Ovary (tissue), 9 donors: ENCODE results near the gene CFAP141. TPM values are rescaled to one million over a fixed set of nuclear protein-coding genes. Genes with fewer than 3 reads are reported as not detected.
A peak's percentile ranks its signal among the peaks of the same experiment; 100 is the strongest.

ENCODE experiments used
- DNase-seq, 5 donors: peaks; one replicate each; pipeline ENCODE4 v3.0.0-alpha.2; 2019 to 2020
- H3K27ac ChIP-seq, 2 donors: fragments of 200-600 bp; one replicate each; pipeline versions ENCODE4 v1.5.1 to v1.8.0; 2019 to 2022
- H3K27me3 ChIP-seq: fragments of 200-600 bp; one replicate; pipeline ENCODE4 v1.8.0; 2022
- H3K36me3 ChIP-seq: fragments of 200-600 bp; sonication (generic); one replicate; pipeline ENCODE4 v1.5.1; 2019
- H3K4me1 ChIP-seq: one replicate; pipeline ENCODE4 v1.8.1; 2013; ENCODE audit warnings: mild to moderate bottlenecking, moderate library complexity; ENCODE audit not compliant: insufficient read depth
- H3K4me3 ChIP-seq: fragments of 200-600 bp; sonication (generic); one replicate; pipeline ENCODE4 v1.5.1; 2017
- H3K9me3 ChIP-seq, 2 donors: fragments of 200-600 bp in 1 of 2; sonication (generic) in 1 of 2; one replicate each; pipeline versions ENCODE4 v1.5.1 to v1.8.1; 2013 to 2019; ENCODE audit warnings: mild to moderate bottlenecking in 1 of 2, moderate library complexity in 1 of 2
- CTCF ChIP-seq, 3 donors: fragments of 450-650 bp in 2 of 3; fragments of 200-600 bp in 1 of 3; IDR thresholded peaks; one replicate each; pipeline versions ENCODE4 v1.5.1 to v1.8.0; 2016 to 2022; ENCODE audit warnings: antibody characterized with exemption in 3 of 3, mild to moderate bottlenecking in 1 of 3
- EP300 ChIP-seq: sonication (generic); formaldehyde crosslinking; IDR thresholded peaks from one replicate; pipeline ENCODE4 v1.6.1; 2017; ENCODE audit warnings: antibody characterized with exemption
- POLR2A ChIP-seq: fragments of 450-650 bp; IDR thresholded peaks from one replicate; pipeline ENCODE4 v1.6.1; 2017; ENCODE audit warnings: antibody characterized with exemption, mild to moderate bottlenecking, moderate library complexity
- WGBS, 3 donors: extraction: QIAGEN DNeasy Blood & Tissue Kit in 1 of 3; methylation state at CpG; one replicate each; pipeline versions ENCODE4 v1.1.5 to v1.1.7; 2013 to 2017; 5-methylcytosine and 5-hydroxymethylcytosine counted together
- intact Hi-C, 4 donors: fragments of 100-400 bp; cut with DNase I; formaldehyde crosslinking; loops; one replicate each; pipeline versions ENCODE4 v1.11.0 to v1.15.1; 2022 to 2023
- polyA plus RNA-seq, 2 donors: library from polyadenylated mRNA; stranded (reverse); fragments of 200-250 nt in 1 of 2; fragments of 350-450 nt in 1 of 2; fragmentation: Illumina TruSeq in 1 of 2; extraction: RNeasy Lipid Tissue Mini Kit (QIAGEN cat#74804) in 1 of 2; gene quantifications; one replicate each; pipeline ENCODE4 v1.2.3, GENCODE V29; 2013 to 2014
- total RNA-seq, 7 donors: library from RNA; depleted of rRNA in 2 of 7; stranded (reverse); fragments of >200 nt in 2 of 7; fragmentation: NEBNext Ultra II Directional in 3 of 7; extraction: Animal tissue kit (Norgen Biotek cat#: 25700) in 3 of 7; gene quantifications; one replicate each; pipeline versions ENCODE4 v1.1.0 to v1.2.4, GENCODE V29; 2016 to 2023
- donor health status: DM: no; HTN: no; CAD: no; lungs with moderate emphysema.
- donor health status: DM: no; HTN: no; CAD: no.
- donor health status: Bipolar disorder and iron deficiency.
- donor health status: DM: yes; HTN: yes; CAD: no.
- donor health status: DM: no; HTN: no; CAD: no.
- donor health status: DM: yes; HTN: yes; CAD: no.

CFAP141 gene
- total and polyA plus RNA-seq, 9 donors = 2.4 TPM; not detected in 8

- Histone ChIP-seq H3K4me3 (no peak overlapping the region), H3K27me3 (no peaks in the 10 kb centered on the region), H3K9me3 (no peaks in the 10 kb centered on the region), H3K4me1 (no peaks in the 10 kb centered on the region), H3K27ac (no peak overlapping the region), H3K36me3 (no peaks in the 10 kb centered on the region)
- WGBS, 3 donors = 88 to 91% (median 90%) methylated on average over 8 of the region's 8 CpGs
- intact Hi-C loops = no loop called here
- TF ChIP-seq POLR2A (no peak), CTCF (IDR thresholded peaks at IDR 0.05) (no peak), EP300 (no peak)
- no peak for DNase-seq
Measured at GRCh38 chr1:154158307-154159125, 47.6 kb downstream of the CFAP141 start.

- H3K27me3 ChIP-seq = no peaks in the 10 kb centered on the region
Measured at GRCh38 chr1:154157520-154158306, 48.4 kb downstream of the CFAP141 start.

GRCh38 chr1:154155251-154155650, 50.9 kb downstream of the CFAP141 start:
- no peak overlapping the region for H3K4me3 ChIP-seq
- peak overlapping the region; percentile 47 to 59 for H3K27ac ChIP-seq
- WGBS, 3 donors = 5 to 21% (median 8%) methylated on average over 9 of the region's 9 CpGs
- no peaks in the 10 kb centered on the region for H3K4me1 ChIP-seq
- TF ChIP-seq EP300 = no peak
- no peak for TF ChIP-seq CTCF (IDR thresholded peaks at IDR 0.05)
- no peak for TF ChIP-seq POLR2A
- intact Hi-C loops = no loop called here
- DNase-seq = peak in 4 of 5 donors; percentile 19 to 62 (median 38)
- H3K36me3 ChIP-seq = no peaks in the 10 kb centered on the region
- no peaks in the 10 kb centered on the region for H3K9me3 ChIP-seq
- H3K27me3 ChIP-seq = no peaks in the 10 kb centered on the region

More at GRCh38 chr1:154157520-154158306, 48.4 kb downstream of the CFAP141 start:
- Histone ChIP-seq H3K4me3 (no peak overlapping the region), H3K27ac (no peak overlapping the region), H3K9me3 (no peaks in the 10 kb centered on the region), H3K36me3 (no peaks in the 10 kb centered on the region), H3K4me1 (no peaks in the 10 kb centered on the region)
- 67 to 74% (median 70%) methylated on average over 7 of the region's 7 CpGs for WGBS, 3 donors
- intact Hi-C loops = no loop called here
- TF ChIP-seq POLR2A (no peak), EP300 (no peak), CTCF (IDR thresholded peaks at IDR 0.05) (no peak)
- no peak for DNase-seq

- Histone ChIP-seq H3K27ac (peak within 1 kb of the TSS; percentile 47 to 59), H3K36me3 (no peaks in the 10 kb centered on the region), H3K4me3 (no peak within 1 kb of the TSS), H3K9me3 (no peaks in the 10 kb centered on the region), H3K4me1 (no peaks in the 10 kb centered on the region), H3K27me3 (no peaks in the 10 kb centered on the region)
- DNase-seq = peak; percentile 22 to 74 (median 63)
- WGBS, 3 donors = 75 to 80% (median 79%) methylated on average over 29 of the region's 29 CpGs
- intact Hi-C loops = no loop called here
- TF ChIP-seq EP300 (no peak), CTCF (IDR thresholded peaks at IDR 0.05) (no peak), POLR2A (no peak)
Measured at GRCh38 chr1:154154534-154155191, 51.5 kb downstream of the CFAP141 start, which contains the start of gene NUP210L. NUP210L (minus strand) TSS chr1:154155073.
